ENCODE results near the gene RPP30.

RPP30 gene

DNA sequence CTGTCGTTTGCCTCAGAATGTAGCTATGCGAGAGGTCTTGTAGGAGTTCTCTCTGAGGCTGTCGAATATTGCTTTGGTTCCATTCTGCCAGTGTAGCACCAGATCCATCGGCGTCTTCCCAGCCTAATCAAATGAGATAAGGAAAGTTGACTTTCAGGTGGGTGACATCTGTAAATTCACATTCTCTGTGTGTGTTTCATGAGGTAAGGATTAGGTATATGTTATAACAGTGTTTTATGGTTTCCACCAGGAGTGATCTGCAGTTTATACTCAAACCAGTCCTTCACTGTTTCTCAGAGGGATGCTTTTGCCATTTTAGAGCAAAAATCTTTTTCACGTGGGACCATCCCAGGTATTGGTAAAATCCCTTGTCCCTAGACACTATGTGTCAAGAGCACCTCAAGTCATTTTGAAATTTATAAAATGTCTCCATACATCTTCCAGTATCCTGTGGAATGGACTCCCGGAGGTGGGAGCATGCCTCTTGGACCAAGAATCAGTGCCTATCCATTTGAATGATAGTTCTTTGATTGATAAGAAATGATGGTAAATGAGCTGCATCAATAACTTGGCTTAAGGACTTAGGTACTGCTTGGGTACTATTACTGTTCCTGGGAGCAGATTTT is 41.2 kb downstream of the RPP30 start:
- TF ChIP-seq, protein P1, sequence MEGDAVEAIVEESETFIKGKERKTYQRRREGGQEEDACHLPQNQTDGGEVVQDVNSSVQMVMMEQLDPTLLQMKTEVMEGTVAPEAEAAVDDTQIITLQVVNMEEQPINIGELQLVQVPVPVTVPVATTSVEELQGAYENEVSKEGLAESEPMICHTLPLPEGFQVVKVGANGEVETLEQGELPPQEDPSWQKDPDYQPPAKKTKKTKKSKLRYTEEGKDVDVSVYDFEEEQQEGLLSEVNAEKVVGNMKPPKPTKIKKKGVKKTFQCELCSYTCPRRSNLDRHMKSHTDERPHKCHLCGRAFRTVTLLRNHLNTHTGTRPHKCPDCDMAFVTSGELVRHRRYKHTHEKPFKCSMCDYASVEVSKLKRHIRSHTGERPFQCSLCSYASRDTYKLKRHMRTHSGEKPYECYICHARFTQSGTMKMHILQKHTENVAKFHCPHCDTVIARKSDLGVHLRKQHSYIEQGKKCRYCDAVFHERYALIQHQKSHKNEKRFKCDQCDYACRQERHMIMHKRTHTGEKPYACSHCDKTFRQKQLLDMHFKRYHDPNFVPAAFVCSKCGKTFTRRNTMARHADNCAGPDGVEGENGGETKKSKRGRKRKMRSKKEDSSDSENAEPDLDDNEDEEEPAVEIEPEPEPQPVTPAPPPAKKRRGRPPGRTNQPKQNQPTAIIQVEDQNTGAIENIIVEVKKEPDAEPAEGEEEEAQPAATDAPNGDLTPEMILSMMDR (conservative IDR thresholded peaks at IDR 0.05) = no peak
- H3K27ac ChIP-seq = no peak overlapping the region

DNA sequence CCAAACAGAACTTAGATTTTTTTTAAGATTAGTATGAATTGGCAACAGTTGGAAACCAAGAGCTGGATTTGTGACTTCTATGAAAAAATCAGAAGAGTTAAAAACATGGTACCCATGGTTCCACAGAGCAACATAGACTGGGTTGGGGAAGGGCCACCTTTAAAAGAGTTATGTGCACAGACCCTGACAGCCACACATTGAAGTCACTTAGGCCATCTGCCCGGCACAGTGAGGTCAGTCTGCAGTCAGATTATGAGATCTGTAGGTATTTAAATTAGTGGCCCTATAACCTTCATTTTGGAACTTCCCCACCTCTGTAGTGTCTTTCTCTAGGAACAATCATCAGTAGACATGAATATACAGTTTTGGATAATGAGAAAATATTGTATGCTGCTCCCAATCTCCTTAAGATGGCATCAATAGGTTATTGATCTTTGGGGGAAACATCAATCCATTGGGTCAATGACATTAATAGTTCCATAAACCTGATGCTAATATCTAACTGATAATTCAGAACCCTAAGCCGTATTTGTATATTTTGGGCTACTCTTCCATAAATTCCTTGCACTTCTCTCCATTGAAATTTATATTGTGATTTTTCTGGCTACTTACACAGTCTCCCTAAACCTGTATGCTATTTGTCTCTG is 42.1 kb downstream of the RPP30 start:
- H3K27ac ChIP-seq = no peak overlapping the region
- TF ChIP-seq, protein P1 (conservative IDR thresholded peaks at IDR 0.05) = no peak

DNA sequence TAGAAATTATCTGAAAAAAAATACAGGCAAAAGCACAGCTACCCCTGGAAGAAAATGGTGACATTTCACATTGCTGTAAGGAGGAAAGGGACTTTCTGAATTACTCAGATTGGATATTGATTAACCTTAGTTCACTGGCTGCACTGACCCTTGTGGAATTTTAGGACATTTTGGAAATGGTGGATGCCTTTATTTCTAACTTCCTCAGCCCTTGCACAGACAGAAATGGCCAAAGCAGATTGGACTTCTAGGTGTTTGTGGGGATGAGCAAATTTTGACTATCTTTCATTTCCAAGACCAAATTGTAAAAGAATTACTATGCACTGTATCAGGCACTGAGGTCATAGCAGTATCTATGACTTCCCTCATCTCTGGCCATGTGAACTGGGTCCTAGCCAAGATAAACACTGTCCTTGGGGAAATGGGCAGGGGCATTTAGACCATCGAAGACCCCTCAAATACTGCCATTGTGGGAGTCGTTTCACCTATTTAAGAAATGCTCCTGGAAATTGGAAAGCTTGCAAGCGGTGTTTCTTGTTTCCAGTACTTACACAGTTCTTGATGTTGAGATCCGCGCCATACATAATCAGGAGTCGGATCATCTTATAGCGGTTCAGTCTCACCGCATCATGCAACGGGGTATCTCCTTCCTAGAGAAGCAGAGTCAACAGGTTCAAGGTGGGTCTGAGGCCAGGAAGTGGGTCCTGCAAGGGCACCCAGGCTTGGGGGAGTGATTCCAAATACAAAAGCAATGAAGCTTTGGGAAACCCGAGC is 43.4 kb downstream of the RPP30 start:
- H3K27ac ChIP-seq = no peak overlapping the region
- TF ChIP-seq, protein P1 (conservative IDR thresholded peaks at IDR 0.05) = no peak

DNA sequence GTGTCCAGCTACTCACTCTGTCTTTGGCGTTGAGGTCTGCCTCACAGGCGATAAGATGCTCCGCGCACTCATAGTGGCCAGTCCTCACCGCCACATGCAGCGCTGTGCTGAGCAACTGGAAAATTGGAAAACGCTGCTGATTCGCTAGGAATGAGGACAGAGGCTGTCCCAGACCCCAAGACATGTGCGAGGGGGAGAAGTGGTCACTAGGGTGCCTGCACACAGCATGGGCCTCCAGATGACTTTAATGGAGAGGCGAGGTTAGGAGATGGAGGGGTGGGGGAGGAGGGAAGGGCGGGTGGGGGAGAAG is 43.9 kb downstream of the RPP30 start:
- TF ChIP-seq, protein P1 (conservative IDR thresholded peaks at IDR 0.05) = no peak

DNA sequence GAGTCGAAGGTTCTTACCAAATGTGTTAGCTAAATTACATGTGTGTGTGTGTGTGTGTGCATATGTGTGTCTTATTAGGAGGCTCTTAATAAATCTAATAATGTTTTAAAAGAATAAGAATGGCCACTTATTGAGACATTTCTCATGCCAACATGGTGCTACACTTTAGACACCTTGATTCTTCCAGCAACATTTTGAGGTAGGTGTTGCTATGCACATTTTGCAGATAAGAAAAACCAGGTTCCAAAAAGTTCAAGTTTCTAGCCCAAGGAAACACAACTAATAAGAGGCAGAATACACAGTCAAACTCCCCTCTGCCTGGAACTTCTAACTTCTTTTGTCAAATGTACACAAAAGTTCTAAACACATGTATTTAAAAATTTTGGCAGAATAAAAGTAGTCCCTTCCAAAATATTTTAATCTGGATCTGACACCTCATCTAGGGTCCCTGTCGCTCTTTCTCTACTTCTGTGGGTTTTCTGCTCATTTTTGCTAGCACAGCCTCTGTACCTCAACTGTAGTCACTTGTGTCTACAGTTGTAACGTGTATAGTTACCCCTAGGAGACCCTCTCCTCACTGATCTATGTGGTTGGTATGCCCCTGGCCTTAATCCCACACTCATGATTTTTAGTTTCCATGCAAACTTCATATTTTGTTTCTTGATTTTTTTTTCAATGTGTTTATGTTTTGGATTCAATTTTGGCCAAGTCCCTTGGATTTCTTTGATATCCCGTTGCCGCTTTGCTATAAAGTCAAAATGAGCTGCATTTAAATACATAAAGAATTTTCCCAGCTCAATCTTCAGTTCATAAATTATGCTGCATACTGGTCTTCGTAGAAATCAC is 44.8 kb downstream of the RPP30 start:
- TF ChIP-seq, protein P1 (conservative IDR thresholded peaks at IDR 0.05) = no peak
- peak overlapping the region; percentile 54; the same call in 1 of the 2 replicates for H3K27ac ChIP-seq

More for the DNA sequence above, 43.9 kb downstream of the RPP30 start:
- H3K27ac ChIP-seq = no peak overlapping the region

DNA sequence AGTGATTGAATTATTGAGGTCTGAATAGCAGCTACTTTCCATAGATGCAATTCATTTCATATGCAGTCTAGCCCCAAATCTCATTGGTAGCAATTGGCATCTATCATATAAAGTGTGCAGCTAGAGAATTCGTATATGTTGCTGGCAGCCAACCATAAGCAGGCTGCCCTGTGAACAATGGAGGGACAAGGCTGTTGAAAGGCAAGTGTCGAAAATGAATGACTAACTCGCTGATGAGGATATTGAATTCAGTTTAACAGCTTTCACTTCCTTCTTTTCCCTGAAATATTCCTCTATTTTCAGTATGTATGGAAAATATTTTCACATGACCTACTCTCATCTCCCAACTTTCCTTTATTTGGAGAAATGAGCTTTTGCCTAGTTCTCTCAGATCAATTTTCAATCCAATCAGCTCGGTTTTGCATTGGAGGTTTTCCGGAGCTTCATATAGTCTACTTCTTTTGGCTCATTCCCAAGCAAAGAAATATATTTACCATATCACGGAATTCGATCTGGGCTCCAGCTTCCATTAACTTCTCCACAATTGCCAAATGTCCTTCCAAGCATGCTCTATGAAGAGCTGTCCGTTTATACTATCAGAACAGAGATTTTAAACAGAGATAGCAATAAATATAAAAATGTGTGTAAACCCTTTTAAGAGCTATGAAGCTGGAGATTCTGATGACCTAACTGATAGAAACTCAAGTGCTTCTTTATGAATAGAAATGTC is 45.6 kb downstream of the RPP30 start:
- TF ChIP-seq, protein P1 (conservative IDR thresholded peaks at IDR 0.05) = no peak
- peak overlapping the region; percentile 54 for H3K27ac ChIP-seq

Data from VCaP (cell line).